HG03196 (cell line): ENCODE results near the gene IFITM10.

Source experiments
- ATAC-seq: cut with Tn5 transposase; IDR thresholded peaks from one replicate; pipeline ENCODE4 v1.9.1; 2021; ENCODE audit not compliant: unreplicated experiment

The IFITM10 gene

GRCh38 chr11:1727096-1727690 lies 23.2 kb downstream of the IFITM10 start:
- ATAC-seq = no peak

DNA sequence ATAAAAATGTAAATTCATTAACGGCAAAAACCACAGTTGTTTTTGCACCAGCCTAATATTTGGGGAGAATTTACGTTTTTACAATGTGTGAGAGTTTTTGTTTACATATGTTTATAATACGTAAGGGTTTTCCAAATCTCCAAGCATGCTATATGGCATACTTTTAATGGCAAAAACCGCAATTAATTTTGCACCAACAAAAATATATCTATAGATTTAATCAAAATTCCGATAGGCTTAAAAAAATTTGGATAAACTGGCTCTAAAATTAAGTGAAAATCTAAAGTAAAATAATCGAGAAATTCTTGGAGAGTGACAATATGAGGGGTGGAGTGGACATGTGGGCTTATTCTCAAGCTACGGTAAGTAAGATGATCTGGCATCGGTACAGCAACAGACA lies 30.6 kb downstream of the IFITM10 start:
- no peak for ATAC-seq

GRCh38 chr11:1718326-1718725 lies 32.1 kb downstream of the IFITM10 start:
- ATAC-seq = no peak

DNA sequence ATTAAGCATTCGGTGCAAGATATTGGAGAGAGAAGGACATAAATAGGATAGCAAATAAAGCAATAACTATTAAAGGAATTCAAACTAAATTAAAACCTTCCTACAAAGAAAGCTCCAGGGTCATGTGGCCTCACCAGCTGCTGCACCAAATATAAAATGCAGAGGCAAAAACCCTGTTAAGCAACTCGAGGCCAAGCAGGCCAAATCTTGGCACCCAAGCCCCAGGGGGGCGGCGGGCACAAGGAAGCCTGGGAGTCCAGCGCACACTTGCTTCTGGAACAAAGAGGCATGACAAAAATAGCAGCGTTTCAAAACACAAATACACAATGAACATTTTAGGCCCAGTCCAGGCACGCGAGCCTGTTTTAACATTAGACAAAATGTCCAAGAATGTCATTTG lies 32.6 kb downstream of the IFITM10 start:
- no peak for ATAC-seq

DNA sequence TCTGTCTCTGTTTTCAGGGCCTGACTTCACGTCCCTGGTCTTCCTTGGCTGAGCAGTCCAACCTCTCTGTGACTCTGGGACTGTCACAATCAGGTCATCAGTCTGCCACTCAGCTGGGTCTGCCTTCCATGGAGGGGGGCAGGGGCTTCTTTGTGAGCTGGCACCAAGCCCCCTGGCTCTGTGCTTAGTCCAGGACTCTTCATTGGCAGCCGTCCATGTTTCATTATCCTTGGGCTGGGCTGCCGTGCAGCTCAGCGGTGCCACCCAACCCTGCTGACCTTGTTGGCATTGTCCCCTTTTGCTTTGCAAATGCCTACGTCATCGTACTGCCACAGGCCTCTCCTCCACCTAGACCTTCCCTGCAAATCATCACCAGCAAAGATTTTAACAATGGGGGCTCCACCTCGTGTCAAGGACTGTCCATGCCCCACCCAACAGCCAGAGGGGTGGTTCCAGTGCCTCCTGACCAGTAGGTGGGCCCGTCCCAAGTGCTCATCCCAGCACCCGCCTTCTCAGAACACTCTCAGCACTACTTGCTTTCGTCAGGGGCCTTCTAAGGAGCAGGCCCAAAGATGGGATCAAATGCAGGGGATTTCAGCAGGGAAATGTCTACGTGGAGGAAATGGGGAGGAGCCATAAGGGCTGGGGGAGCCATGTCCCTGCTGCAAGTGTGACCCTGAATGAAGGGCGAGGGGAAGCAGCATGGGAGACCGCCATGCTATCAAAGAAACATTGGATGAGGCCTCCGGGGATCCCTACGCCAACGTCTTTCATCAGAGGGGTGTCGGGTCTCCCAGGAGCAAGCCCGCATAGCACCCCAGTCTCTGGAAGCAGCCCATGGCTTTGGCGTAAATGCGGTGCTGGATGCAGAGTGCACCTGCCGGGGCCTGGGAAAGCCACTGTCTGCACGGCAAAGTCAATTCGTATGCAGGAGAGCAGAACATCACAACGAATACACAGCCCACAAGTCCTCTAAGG lies 35.2 kb downstream of the IFITM10 start:
- no peak for ATAC-seq

- no peak for ATAC-seq
These were observed 41.7 kb downstream of the IFITM10 start for GRCh38 chr11:1708716-1709115.

DNA sequence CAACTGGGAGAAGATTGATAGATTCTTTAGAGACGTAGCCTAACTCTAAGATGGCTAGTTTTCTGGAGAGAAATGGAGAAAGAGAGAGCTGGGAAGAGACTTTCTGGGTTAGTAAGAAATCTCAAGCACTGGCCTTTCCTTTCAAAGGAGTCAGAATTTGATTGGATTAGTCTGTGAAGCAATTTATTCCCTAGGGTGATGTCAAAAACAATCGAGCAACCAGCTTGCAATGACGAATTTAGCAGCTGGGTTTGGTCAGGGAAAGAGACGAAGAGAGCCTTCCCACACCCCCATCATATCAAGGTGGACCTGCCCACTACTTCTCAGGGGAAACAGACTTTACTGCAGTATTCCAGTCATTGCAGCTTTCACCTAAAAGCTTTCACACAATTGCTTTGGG lies 42.6 kb downstream of the IFITM10 start:
- no peak for ATAC-seq

GRCh38 chr11:1706634-1707400 lies 43.6 kb downstream of the IFITM10 start:
- ATAC-seq = no peak

GRCh38 chr11:1705126-1706052 lies 45.0 kb downstream of the IFITM10 start:
- no peak for ATAC-seq

- no peak for ATAC-seq
These were observed 47.2 kb downstream of the IFITM10 start for GRCh38 chr11:1703146-1703545.

- no peak for ATAC-seq
These were observed 47.9 kb downstream of the IFITM10 start for GRCh38 chr11:1702506-1702905.

DNA sequence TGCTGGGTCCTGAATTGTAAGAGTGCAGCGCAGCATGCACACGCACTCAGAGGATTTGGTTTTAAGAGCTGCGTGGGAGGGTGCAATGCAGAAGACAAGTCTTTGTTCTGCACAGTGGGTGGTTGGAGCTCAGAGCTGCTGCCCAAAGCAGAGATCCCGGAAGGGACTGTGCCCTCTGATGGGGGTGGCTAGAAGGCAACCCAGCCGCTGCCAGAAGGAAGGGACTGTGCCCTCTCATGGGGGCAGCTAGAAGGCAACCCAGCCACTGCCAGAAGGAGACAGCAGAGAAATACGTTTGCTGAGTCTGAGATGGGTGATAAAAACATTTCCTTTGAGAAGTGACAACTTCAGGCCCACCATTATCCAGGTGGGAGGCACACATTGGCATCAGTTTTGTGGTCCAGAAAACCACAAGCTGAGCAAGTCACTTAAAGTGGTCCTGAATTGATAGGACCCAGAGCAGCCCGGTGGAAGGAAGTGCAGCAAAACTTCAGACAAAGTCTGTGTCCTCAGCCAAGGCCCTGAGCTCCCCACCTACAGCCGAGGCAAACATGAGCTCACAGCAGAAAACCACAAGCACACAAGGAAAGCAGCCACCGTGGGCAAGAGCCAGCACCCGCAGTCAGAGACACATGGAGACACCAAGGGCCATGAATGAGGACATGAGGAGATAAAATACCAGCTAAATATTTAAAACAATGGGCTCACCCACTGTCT lies 49.1 kb downstream of the IFITM10 start:
- ATAC-seq = no peak

DNA sequence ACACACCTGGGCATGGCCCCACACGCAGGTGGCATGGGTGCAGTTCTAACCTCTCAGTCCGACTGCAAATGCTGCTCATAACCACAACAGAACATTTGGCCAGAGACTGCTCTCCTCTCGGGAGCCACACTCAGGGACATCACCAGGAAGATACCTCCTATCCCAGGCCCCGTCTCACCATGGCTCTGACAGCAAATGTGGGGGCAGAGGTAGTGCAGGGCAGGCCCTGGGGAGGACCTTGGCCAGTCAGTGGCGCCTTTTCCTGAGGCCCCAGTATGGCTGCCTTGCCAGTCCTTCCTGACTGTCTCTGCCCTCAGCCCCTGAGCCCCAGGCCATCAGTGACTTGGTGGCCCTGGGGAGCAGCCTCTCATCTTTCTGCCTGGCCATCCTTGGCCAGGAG lies 50.6 kb downstream of the IFITM10 start:
- ATAC-seq = no peak

DNA sequence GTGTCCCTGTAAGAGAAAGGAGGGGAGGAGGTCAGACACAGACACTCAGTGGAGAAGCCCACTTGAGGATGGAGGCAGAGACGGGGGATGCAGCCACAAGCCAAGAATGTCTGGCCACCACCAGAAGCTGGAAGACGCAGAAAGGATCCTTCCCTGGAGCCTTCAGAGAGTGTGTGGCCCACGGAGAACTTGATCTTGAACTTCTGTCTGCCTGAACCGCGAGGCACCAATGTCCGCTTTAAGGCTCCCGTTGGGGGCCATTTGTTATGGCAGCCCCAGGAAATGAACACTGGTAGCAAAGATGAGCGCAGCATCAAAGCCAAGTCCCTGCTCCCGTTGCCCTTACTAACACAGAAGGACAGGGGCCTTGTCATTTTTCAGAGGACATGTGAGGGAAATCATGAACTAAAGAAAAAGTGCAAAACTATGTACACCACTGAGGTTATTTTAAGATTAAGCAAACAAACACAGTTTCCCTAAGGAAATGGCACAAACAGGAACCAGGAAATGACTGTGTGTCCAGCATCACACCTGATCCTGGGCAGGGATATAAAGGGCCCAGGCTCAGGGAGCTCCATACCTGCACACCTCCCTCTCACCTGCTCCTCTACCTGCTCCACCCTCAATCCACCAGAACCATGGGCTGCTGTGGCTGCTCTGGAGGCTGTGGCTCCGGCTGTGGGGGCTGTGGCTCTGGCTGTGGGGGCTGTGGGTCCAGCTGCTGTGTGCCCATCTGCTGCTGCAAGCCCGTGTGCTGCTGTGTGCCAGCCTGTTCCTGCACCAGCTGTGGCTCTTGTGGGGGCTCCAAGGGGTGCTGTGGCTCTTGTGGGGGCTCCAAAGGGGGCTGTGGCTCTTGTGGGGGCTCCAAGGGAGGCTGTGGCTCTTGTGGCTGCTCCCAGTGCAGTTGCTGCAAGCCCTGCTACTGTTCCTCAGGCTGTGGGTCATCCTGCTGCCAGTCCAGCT lies 53.5 kb downstream of the IFITM10 start, which contains the start of gene KRTAP5-6:
Gene KRTAP5-6 (plus strand): TSS at position 588 of the 963 bp plus-strand sequence. CDS start 51 bp downstream, at position 639.
- ATAC-seq = no peak

GRCh38 chr11:1695548-1696108 lies 54.8 kb downstream of the IFITM10 start:
- ATAC-seq = no peak

DNA sequence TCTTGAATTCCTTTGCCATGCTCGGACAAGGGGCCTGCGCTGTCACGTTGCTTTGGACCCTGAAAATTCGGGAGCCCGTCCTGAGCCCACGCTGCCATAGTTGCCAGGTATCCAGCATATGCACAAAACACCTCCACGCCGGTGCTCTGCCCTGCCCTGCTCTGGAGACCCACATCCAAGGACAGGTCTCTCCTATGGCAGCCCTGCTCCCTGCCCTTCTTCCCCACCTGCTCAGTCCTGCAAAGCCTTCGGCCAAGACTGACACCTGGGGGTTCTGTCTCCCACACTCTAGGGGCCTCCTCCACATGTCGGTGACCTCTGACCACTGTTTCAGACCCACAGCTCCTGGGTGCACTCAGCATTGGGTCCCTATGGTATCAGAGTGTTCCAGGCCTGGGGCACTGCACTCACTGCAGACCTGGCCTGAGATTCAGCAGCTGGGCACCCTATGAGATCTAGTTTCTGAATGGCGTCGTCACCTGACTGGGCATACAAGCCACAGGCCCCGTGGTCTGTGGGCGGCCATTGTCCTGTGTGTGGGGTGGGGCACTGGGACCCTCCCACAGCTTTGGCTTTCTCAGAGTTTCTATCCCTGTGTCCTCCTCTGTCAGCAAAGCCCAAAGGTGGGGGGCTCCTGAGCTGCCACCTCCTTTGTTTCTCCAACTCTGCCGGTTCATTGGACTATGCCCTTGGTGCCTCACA lies 55.4 kb downstream of the IFITM10 start:
- no peak for ATAC-seq

- no peak for ATAC-seq
These were observed 56.1 kb downstream of the IFITM10 start for GRCh38 chr11:1694064-1694845.
